NK-92 treated with Interleukin-12 subunit alpha and Interleukin-12 subunit beta, amount 100 ng/mL, for 24 hours (cell line): ENCODE measurements around the gene MZT2B.
A peak's percentile ranks its signal among the peaks of the same experiment; 100 is the strongest.
"Not testable (repeated sequence)": the region's sequence is repeated elsewhere in the genome, so short reads cannot be mapped to it uniquely, and the experiment has no call there.

Experiments
- DNase-seq: peaks from one replicate; lab custom pipeline; 2025; lab: John Stamatoyannopoulos, UW

Gene MZT2B

GRCh38 chr2:130180404-130181324 is 1.4 kb upstream of the MZT2B start:
- DNase-seq, result not testable (repeated sequence)

GRCh38 chr2:130181325-130181879 is 660 bp upstream of the MZT2B start, which contains the start of gene SMPD4:
SMPD4 (minus strand) TSS chr2:130181602; CDS start chr2:130176592, 5,010 bp downstream.
- peak; percentile 95 for DNase-seq

GRCh38 chr2:130182826-130183511 is 907 bp downstream of the MZT2B start:
- not testable (repeated sequence) for DNase-seq

GRCh38 chr2:130183512-130184373 is 1.7 kb downstream of the MZT2B start:
- no peak for DNase-seq

- no peak for DNase-seq
Observed at GRCh38 chr2:130185436-130185835, 3.4 kb downstream of the MZT2B start.

GRCh38 chr2:130185896-130186295 is 3.8 kb downstream of the MZT2B start:
- no peak for DNase-seq

- no peak for DNase-seq
Observed at GRCh38 chr2:130186391-130186790, 4.3 kb downstream of the MZT2B start.

GRCh38 chr2:130187268-130187667 is 5.2 kb downstream of the MZT2B start:
- DNase-seq, result no peak

GRCh38 chr2:130187859-130188792 is 6.1 kb downstream of the MZT2B start:
- DNase-seq, result not testable (repeated sequence)

- not testable (repeated sequence) for DNase-seq
Observed at GRCh38 chr2:130188958-130189357, 6.9 kb downstream of the MZT2B start.

GRCh38 chr2:130190237-130190636 is 8.2 kb downstream of the MZT2B start:
- DNase-seq, result no peak

- DNase-seq, result not testable (repeated sequence)
Observed at GRCh38 chr2:130191319-130191718, 9.3 kb downstream of the MZT2B start.

- not testable (repeated sequence) for DNase-seq
Observed at GRCh38 chr2:130192451-130192850, 10.4 kb downstream of the MZT2B start.

GRCh38 chr2:130193824-130194223 is 11.8 kb downstream of the MZT2B start:
- DNase-seq, result not testable (repeated sequence)

- DNase-seq, result not testable (repeated sequence)
Observed at GRCh38 chr2:130195089-130195635, 13.1 kb downstream of the MZT2B start.

- not testable (repeated sequence) for DNase-seq
Observed at GRCh38 chr2:130196052-130196451, 14.0 kb downstream of the MZT2B start.

- no peak for DNase-seq
Observed at GRCh38 chr2:130198343-130198742, 16.3 kb downstream of the MZT2B start, which contains the start of gene TUBA3E. TUBA3E (minus strand) TSS chr2:130198439; CDS start chr2:130198360, 79 bp downstream.

- DNase-seq, result not testable (repeated sequence)
Observed at GRCh38 chr2:130202518-130202917, 20.5 kb downstream of the MZT2B start.

GRCh38 chr2:130203150-130203549 is 21.1 kb downstream of the MZT2B start:
- not testable (repeated sequence) for DNase-seq

GRCh38 chr2:130207051-130207450 is 25.0 kb downstream of the MZT2B start:
- not testable (repeated sequence) for DNase-seq
